Activated CD8-positive, alpha-beta memory T cell treated with anti-CD3 and anti-CD28 coated beads for 24 hours (primary cell): ENCODE data around the gene PIK3CA.
"Not testable (repeated sequence)": the region's sequence is repeated elsewhere in the genome, so short reads cannot be mapped to it uniquely, and the experiment has no call there.

ENCODE experiments used
- DNase-seq: peaks from one replicate; pipeline ENCODE4 v3.0.0-alpha.2; 2020

The PIK3CA gene

DNA sequence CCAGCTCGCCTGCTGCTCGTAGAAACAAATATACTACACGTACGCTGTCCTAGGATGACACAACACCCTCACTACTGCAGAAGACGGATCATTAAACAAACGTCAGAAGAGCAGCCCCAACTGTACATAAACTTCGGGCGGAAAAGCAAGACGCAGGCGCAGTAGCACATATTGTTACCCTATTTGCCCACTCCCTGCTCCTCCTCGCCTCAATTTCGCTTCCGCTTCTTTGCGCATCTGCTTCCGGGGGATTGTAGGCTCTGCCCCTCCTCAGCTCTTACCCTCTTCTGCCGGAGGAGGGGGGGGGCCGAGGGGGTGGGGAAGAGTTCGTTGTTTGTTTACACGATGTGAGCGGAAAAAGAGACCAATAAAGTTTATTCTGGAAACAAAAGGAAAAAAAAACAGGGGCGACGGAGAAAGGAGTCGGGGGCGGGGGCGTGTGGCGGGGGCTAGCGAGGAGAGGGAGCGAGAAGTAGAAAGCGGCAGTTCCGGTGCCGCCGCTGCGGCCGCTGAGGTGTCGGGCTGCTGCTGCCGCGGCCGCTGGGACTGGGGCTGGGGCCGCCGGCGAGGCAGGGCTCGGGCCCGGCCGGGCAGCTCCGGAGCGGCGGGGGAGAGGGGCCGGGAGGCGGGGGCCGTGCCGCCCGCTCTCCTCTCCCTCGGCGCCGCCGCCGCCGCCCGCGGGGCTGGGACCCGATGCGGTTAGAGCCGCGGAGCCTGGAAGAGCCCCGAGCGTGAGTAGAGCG is at the start of gene PIK3CA:
PIK3CA (plus strand) TSS at position 485 of the 743 bp plus-strand sequence. CDS start 50,469 bp downstream, outside the sequence.
- peak; percentile 90 for DNase-seq

GRCh38 chr3:179098388-179099077 is 49.6 kb upstream of the PIK3CA start:
- no peak for DNase-seq

- DNase-seq = no peak
These were observed 47.5 kb upstream of the PIK3CA start for GRCh38 chr3:179100652-179101051.

DNA sequence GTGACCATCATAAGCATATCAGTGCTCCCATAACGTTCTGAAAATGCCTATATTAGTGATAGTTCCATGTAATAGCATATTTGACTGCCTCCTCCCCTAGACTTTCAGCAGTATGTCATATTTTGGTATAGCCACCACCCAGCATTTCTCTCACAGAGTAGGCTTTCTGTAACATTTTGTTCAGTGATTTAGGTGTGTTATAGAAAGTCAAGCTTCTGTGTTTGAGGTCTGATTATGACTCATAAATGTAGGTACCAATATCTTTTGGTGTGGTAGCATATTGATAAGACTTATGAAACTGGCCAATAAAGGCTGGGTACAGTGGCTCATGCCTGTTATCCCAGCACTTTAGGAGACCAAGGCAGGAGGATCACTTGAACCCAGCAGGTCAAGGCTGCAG is 42.3 kb upstream of the PIK3CA start:
- DNase-seq = no peak

GRCh38 chr3:179107617-179108016 is 40.5 kb upstream of the PIK3CA start:
- no peak for DNase-seq

DNA sequence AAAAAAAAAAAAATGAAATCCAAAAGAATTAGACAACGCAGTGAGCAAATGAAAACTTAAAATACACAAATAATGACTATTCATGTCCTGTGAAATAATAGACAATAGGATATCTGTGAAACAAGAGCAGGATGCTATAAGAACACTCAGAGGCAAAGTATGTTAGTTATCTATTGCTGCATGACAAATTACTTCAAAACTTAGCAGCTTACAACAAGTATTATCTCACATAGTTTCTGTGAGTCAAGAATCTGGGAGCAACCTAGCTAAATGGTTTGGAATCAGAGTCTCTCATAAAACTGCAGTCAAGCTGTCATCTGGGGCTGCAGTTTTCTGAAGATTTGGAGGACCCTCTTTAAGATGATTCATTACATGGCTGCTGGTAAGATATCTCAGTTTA is 40.1 kb upstream of the PIK3CA start:
- DNase-seq = no peak

- no peak for DNase-seq
These were observed 34.3 kb upstream of the PIK3CA start for GRCh38 chr3:179113903-179114302.

DNA sequence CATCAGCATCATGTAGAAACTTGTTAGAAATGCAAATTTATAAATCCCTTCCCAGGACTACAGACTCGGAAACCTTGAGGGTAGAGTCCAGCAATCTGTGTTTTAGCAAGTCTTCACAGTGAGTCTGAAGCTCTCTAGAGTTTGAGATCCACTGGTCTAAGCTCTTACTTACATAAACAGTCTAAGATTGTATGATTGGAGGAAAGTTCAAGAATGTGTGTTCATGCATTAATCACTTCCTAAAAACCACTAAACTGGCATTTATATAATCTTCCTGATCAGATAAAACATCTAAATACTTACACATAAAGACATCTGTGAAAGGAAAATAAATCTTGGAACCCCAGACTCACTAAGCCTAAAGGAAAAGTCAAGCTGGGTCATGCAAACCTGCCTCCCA is 32.7 kb upstream of the PIK3CA start:
- DNase-seq = not testable (repeated sequence)

- DNase-seq = no peak
These were observed 31.3 kb upstream of the PIK3CA start for GRCh38 chr3:179116816-179117215.

- not testable (repeated sequence) for DNase-seq
These were observed 15.8 kb upstream of the PIK3CA start for GRCh38 chr3:179132191-179132890.

GRCh38 chr3:179133575-179133974 is 14.6 kb upstream of the PIK3CA start:
- no peak for DNase-seq

DNA sequence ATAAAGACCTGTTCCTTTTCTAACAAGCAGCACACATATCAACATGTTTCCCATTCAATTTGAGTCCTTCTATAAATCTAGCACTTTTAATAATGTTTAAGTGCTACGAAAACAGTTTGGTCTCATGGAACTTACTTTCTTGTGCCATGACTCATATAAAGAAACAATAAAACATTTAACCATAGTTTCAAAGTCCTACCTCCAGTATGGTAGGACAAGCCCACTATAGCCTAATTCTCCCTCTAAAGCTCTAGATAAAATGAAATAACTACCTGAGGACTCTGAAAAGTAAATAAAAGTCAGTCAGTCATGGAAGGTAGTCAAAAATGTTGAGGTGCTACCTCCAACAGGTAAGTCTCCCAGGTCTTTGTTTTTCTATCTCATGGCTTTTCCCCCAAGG is 12.0 kb upstream of the PIK3CA start:
- no peak for DNase-seq

DNA sequence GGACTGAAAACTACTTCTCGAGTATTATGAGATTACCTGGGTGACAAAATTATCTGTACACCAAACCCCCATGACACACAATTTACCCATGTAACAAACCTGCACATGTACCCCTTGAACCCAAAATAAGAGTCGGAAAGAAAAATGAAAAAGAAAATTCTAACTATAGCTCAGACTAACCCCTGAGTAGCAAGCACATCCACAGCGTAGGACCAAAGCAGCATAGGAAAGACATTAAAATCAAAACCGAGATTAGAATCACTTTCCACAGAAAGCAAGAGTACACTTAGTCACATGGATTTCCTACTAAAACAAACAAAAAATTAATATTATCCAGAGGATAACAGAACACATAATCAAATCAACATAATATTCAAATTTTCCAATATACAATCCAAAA is 6.3 kb upstream of the PIK3CA start:
- no peak for DNase-seq

- DNase-seq = no peak
These were observed 1.1 kb upstream of the PIK3CA start for GRCh38 chr3:179146911-179147513.

- no peak for DNase-seq
These were observed 664 bp upstream of the PIK3CA start for GRCh38 chr3:179147514-179147872.

DNA sequence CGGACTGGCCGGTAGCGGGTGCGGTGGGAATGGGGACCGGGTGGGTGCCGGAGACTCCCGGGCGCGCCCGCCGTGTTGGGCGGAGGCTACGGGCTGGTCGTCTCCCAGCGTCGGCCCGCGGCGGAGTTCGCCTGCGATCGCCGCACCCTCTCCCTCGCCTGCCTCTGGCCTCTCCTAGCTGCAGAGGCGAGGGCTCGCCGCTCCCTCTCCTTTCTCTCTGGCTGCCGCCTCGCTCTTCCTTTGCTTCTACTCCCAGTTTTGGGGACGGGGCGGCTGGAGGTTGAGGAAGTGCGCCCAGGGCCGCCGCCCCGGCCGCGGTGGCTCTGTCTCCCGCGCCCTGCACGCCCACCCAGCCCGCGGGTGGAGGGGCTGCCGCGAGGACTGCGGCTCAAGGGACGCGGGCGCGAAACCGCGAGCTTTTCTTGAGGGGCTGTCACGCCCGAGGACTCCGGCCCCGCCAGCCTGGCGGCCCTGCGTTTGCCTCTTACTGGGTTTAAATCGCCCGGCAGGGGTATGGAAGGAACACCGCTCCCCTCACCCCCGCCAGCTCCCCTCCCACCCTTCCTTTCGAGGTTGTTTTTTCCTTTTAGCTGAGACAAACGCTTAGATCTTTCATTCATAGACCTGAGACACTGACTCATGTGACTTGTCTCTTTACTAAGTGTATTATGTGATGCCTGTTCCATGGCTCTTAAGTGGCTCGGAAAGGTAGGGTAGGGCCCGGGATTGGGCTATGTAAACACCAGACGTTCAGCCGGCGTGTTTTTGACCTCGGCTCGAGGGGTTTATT is 654 bp downstream of the PIK3CA start:
- peak; percentile 81 for DNase-seq

GRCh38 chr3:179149406-179149867 is 1.3 kb downstream of the PIK3CA start:
- peak; percentile 65 for DNase-seq

DNA sequence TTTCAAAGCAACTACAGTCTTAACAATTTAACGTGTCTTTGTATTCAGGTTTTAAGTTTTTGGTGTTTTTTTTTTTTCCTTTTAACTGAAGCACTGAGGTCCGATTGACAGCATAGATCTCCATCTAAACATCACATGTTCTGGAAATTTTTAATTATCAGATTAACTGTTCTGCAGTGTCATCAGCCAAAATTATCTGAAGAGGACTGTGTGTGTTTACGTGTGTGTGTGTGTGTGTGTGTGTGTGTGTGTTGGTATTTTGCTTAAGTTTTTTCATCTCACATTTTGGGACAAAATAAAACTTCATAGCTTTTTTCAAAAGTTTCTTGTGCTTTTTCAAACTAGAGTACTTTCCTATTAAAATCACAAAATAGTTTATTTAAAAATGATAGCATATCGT is 1.8 kb downstream of the PIK3CA start:
- DNase-seq = no peak

DNA sequence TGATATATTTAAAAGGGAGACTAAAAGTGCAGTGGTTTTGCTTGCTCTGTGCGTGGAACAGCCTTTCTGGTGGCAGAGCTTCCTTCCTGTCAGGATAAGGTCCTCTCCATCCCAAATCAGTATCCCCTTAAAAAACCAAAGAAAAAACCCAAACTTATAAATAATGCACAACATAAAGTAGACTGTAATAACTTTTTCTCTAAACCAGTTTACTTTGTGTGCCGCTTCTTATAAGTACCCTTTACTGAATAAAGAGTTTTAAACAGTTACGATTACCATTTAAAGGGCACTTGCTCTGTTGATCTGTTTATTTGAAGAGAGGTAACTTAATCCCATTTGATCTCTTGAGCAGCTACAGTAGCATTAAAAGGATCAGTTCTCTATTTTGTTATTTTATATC is 2.5 kb downstream of the PIK3CA start:
- DNase-seq = no peak

- no peak for DNase-seq
These were observed 3.3 kb downstream of the PIK3CA start for GRCh38 chr3:179151474-179151873.

DNA sequence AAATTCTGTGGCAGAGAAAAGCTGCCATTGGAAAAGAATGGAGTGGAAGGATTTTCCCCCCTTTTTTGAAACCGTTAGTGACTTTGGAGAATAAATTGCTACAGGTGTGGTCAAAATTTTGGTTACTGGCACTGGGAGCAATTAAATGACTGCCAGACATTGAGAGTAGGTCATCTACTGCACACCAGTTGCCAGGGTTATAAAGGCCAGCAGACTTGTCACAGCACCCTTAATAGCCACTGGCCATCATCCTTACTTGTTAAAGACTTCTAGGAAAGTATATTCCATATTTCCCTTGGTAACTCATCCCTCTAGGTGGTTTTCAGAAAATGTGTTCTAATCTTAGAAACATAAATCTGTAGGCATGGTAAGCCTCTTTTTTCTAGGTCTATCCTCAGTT is 8.0 kb downstream of the PIK3CA start:
- no peak for DNase-seq

DNA sequence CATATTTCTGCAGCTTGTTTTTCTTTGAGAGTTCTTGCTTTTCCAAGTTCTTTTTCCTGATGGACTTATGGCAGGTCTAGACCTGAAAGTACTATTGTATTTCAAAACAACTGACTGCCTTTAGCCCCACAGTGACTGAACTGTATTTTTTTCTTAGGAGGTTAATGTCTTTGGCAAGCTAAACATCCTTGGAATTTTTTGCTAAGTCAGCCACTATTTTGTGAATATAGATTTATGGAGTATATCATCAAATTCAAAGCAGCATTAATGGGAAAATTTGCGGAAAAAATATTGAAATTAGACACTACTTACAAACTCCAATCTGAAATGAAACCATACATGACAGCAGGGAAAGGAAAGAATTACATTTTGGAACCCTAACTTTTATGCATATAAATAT is 8.6 kb downstream of the PIK3CA start:
- no peak for DNase-seq
